ENCODE results near the gene PPP2R5E.

- no peak for TF ChIP-seq EZH2phosphoT487 (IDR thresholded peaks at IDR 0.05; ENCODE audit: insufficient read depth, low read depth)
- TF ChIP-seq EZH2 (IDR thresholded peaks at IDR 0.05; ENCODE audit: insufficient read depth, poor library complexity, severe bottlenecking): no peak
Measured at GRCh38 chr14:63474844-63475243, 68.3 kb downstream of the PPP2R5E start.

Measured in GM23248 (cell line).